Smooth muscle cell of bladder (primary cell): Measurements from ENCODE around the gene SNORC. TPM values are rescaled to one million over a fixed set of nuclear protein-coding genes. Genes with fewer than 3 reads are reported as not detected.

Experiments
- total RNA-seq: library from RNA; depleted of rRNA; stranded (reverse); fragments of >200 nt; gene quantifications from 2 replicates; pipeline ENCODE4 v1.2.3, GENCODE V29; 2014

Gene SNORC
- total RNA-seq: 0.57 and 0.92 TPM in 2 replicates

GRCh38 chr2:232870018-232870765 lies at the start of gene SNORC:
TSS of gene SNORC (plus strand) at chr2:232870264. CDS start at chr2:232870342, 78 bp downstream.

Other genes with a start within 250 kb of the SNORC start
- not detected in 2 replicates for gene EFHD1, start 236.7 kb upstream of the SNORC start, total RNA-seq
- 43.9 and 55.8 TPM in 2 replicates for gene GIGYF2, start 172.9 kb upstream of the SNORC start, total RNA-seq
- not detected in 2 replicates for gene KCNJ13, start 93.7 kb upstream of the SNORC start, total RNA-seq
- gene NGEF, start 143.0 kb downstream of the SNORC start, total RNA-seq: 0.74 and 1.1 TPM in 2 replicates
- not detected in 2 replicates for gene NEU2, start 162.4 kb downstream of the SNORC start, total RNA-seq
- gene INPP5D, start 190.1 kb downstream of the SNORC start, total RNA-seq: 0.43 and 0.46 TPM in 2 replicates